ENCODE results near the gene PTPRM. TPM values are rescaled to one million over a fixed set of nuclear protein-coding genes. Genes with fewer than 3 reads are reported as not detected.

The PTPRM gene
- total RNA-seq, 2 experiments from 2014 or later = 2.1 to 3.0 TPM

- Mint-ChIP-seq H3K4me3 (no peak overlapping the region), H3K27ac (no peak overlapping the region), H3K36me3 (ENCODE audit: low read depth) (no peaks in the 10 kb centered on the region), H3K9me3 (no peaks in the 10 kb centered on the region), H3K4me1 (ENCODE audit: low read depth) (no peaks in the 10 kb centered on the region), H3K27me3 (no peaks in the 10 kb centered on the region)
- intact Hi-C loops (cut with micrococcal nuclease) = no loop called here
- DNase-seq = no peak
- ChIA-PET CTCF (no interaction called here), POLR2A (no interaction called here)
- no peak for ATAC-seq
- no peak for TF ChIP-seq CTCF (IDR thresholded peaks at IDR 0.05)
Observed at GRCh38 chr18:8264116-8264515, 697.0 kb downstream of the PTPRM start.

GRCh38 chr18:8264861-8265411 is 697.8 kb downstream of the PTPRM start:
- Mint-ChIP-seq H3K27ac (no peak overlapping the region), H3K36me3 (ENCODE audit: low read depth) (no peaks in the 10 kb centered on the region), H3K4me3 (no peak overlapping the region), H3K9me3 (no peaks in the 10 kb centered on the region), H3K27me3 (no peaks in the 10 kb centered on the region), H3K4me1 (ENCODE audit: low read depth) (no peaks in the 10 kb centered on the region)
- intact Hi-C loops (cut with micrococcal nuclease) = no loop called here
- DNase-seq (no peak), ATAC-seq (no peak)
- no peak for TF ChIP-seq CTCF (IDR thresholded peaks at IDR 0.05)
- ChIA-PET CTCF (no interaction called here), POLR2A (interaction anchor here (0.5 kb wide), 1 partner anchor 12 kb away, joined by 3 read pairs; no protein-coding TSS in a partner anchor)

GRCh38 chr18:8272254-8272653 is 705.1 kb downstream of the PTPRM start:
- ChIA-PET CTCF (no interaction called here), POLR2A (no interaction called here)
- TF ChIP-seq CTCF (IDR thresholded peaks at IDR 0.05) = no peak
- no peaks in the 10 kb centered on the region for H3K4me1 Mint-ChIP-seq (ENCODE audit: low read depth)
- ATAC-seq (no peak), DNase-seq (no peak)
- intact Hi-C loops (cut with micrococcal nuclease) = no loop called here
- H3K9me3 Mint-ChIP-seq = no peaks in the 10 kb centered on the region
- H3K36me3 Mint-ChIP-seq (ENCODE audit: low read depth) = no peaks in the 10 kb centered on the region
- no peak overlapping the region for H3K27ac Mint-ChIP-seq
- H3K4me3 Mint-ChIP-seq = no peak overlapping the region
- H3K27me3 Mint-ChIP-seq = no peaks in the 10 kb centered on the region

- intact Hi-C loops (cut with micrococcal nuclease) = no loop called here
Observed at GRCh38 chr18:8274370-8274769, 707.3 kb downstream of the PTPRM start.

GRCh38 chr18:8276406-8276805 is 709.3 kb downstream of the PTPRM start:
- Mint-ChIP-seq H3K36me3 (ENCODE audit: low read depth) (no peaks in the 10 kb centered on the region), H3K9me3 (no peaks in the 10 kb centered on the region), H3K4me1 (ENCODE audit: low read depth) (no peaks in the 10 kb centered on the region), H3K27ac (no peak overlapping the region), H3K27me3 (no peaks in the 10 kb centered on the region), H3K4me3 (no peak overlapping the region)
- no peak for TF ChIP-seq CTCF (IDR thresholded peaks at IDR 0.05)
- ChIA-PET POLR2A (no interaction called here), CTCF (interaction anchor here (0.7 kb wide), 1 partner anchor 68 kb away, joined by 3 read pairs; no protein-coding TSS in a partner anchor)
- ATAC-seq (no peak), DNase-seq (no peak)
- intact Hi-C loops (cut with micrococcal nuclease) = no loop called here

More at GRCh38 chr18:8274370-8274769, 707.3 kb downstream of the PTPRM start:
- DNase-seq (no peak), ATAC-seq (no peak)
- no peak overlapping the region for H3K4me3 Mint-ChIP-seq
- CTCF ChIA-PET = interaction anchor here (0.8 kb wide), 1 partner anchor 24 kb away, joined by 3 read pairs; no protein-coding TSS in a partner anchor
- H3K36me3 Mint-ChIP-seq (ENCODE audit: low read depth) = no peaks in the 10 kb centered on the region
- POLR2A ChIA-PET = no interaction called here
- TF ChIP-seq CTCF (IDR thresholded peaks at IDR 0.05) = no peak
- no peaks in the 10 kb centered on the region for H3K4me1 Mint-ChIP-seq (ENCODE audit: low read depth)
- no peak overlapping the region for H3K27ac Mint-ChIP-seq
- H3K27me3 Mint-ChIP-seq = no peaks in the 10 kb centered on the region
- H3K9me3 Mint-ChIP-seq = no peaks in the 10 kb centered on the region

All from activated CD8-positive, alpha-beta T cell treated with anti-CD3 and anti-CD28 coated beads for 36 hours (primary cell).